Adrenal gland (tissue), 5 donors: ENCODE data around the gene IGSF9.

Experiments
- POLR2A ChIP-seq, 2 donors: fragments of 450-650 bp; IDR thresholded peaks; one replicate each; pipeline ENCODE4 v1.6.1; 2017; ENCODE audit warnings: antibody characterized with exemption in 2 of 2, mild to moderate bottlenecking in 2 of 2, moderate library complexity in 1 of 2
- TF ChIP-seq, protein P1 (sequence below), 6 experiments: fragments of 450-650 bp in 4 of 6; fragments of 200-600 bp in 2 of 6; sonication (generic) in 1 of 6; IDR thresholded peaks; 1 replicate in 5 of 6; 2 replicates in 1 of 6; pipeline versions ENCODE4 v1.5.1 to v1.8.0; 2016 to 2021; ENCODE audit warnings: antibody characterized with exemption in 6 of 6, mild to moderate bottlenecking in 2 of 6, moderate library complexity in 1 of 6
- donor health status: DM: no; HTN: no; CAD: no.

DNA sequence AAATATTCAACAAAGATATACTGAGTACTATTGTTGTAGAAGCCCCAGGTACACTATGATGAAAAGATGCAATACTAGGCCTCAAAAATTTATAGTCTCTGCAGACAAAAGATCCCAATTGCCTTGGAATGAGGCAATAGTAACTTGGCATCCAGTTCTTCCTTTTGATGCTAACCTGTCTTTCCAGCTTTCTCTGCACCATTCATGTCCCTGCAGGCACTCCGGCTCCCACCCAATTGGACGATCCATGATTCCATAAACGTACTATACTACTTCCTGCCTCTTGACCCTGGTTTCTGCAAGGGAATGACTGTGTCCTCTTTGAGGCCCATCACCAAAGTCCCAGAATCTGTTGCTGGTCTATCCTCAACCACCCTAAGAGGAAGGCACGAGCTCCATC, 12.1 kb downstream of the IGSF9 start:
- TF ChIP-seq, protein P1, sequence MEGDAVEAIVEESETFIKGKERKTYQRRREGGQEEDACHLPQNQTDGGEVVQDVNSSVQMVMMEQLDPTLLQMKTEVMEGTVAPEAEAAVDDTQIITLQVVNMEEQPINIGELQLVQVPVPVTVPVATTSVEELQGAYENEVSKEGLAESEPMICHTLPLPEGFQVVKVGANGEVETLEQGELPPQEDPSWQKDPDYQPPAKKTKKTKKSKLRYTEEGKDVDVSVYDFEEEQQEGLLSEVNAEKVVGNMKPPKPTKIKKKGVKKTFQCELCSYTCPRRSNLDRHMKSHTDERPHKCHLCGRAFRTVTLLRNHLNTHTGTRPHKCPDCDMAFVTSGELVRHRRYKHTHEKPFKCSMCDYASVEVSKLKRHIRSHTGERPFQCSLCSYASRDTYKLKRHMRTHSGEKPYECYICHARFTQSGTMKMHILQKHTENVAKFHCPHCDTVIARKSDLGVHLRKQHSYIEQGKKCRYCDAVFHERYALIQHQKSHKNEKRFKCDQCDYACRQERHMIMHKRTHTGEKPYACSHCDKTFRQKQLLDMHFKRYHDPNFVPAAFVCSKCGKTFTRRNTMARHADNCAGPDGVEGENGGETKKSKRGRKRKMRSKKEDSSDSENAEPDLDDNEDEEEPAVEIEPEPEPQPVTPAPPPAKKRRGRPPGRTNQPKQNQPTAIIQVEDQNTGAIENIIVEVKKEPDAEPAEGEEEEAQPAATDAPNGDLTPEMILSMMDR (IDR thresholded peaks at IDR 0.05): no peak
- TF ChIP-seq POLR2A (IDR thresholded peaks at IDR 0.05): no peak
